Activated CD4-positive, alpha-beta memory T cell treated with anti-CD3 and anti-CD28 coated beads, Interleukin-2, amount 10 ng/mL, durations not matched to agents 7 days and 5 days (primary cell): Measurements from ENCODE around the gene MYH7. TPM values are rescaled to one million over a fixed set of nuclear protein-coding genes. Genes with fewer than 3 reads are reported as not detected.

ENCODE experiments used
- CTCF ChIA-PET: fragments of 350-600 bp; sonication (Branson Sonifier 250); formaldehyde crosslinking; loops from one replicate; lab custom pipeline; 2021; ENCODE audit warnings: antibody characterized with exemption, inconsistent platforms; lab: Charles Lee
- POLR2A ChIA-PET: fragments of 350-600 bp; sonication (Branson Sonifier 250); formaldehyde crosslinking; loops from one replicate; lab custom pipeline; 2021; ENCODE audit warnings: antibody characterized with exemption; lab: Charles Lee
- DNase-seq: peaks from one replicate; pipeline ENCODE4 v3.0.0-alpha.2; 2020
- H3K27ac Mint-ChIP-seq: one replicate; pipeline ENCODE4 v1.8.0; 2021; ENCODE audit warnings: mild to moderate bottlenecking, mixed read lengths
- H3K27me3 Mint-ChIP-seq: one replicate; pipeline ENCODE4 v1.8.0; 2021; ENCODE audit warnings: mixed read lengths
- H3K36me3 Mint-ChIP-seq: one replicate; pipeline ENCODE4 v1.8.0; 2021; ENCODE audit warnings: low read depth, mixed read lengths
- H3K4me1 Mint-ChIP-seq: one replicate; pipeline ENCODE4 v1.8.0; 2021; ENCODE audit warnings: mixed read lengths
- H3K4me3 Mint-ChIP-seq: one replicate; pipeline ENCODE4 v1.8.0; 2021; ENCODE audit warnings: mild to moderate bottlenecking, mixed read lengths
- H3K9me3 Mint-ChIP-seq: one replicate; pipeline ENCODE4 v1.8.0; 2021; ENCODE audit warnings: mixed read lengths
- total RNA-seq, 2 experiments: library from RNA; stranded (reverse); gene quantifications; one replicate each; pipeline ENCODE4 v1.2.3, GENCODE V29; 2021

Gene MYH7
- total RNA-seq, 2 experiments from 2014 or later: 0.05 TPM; not detected in 1

DNA sequence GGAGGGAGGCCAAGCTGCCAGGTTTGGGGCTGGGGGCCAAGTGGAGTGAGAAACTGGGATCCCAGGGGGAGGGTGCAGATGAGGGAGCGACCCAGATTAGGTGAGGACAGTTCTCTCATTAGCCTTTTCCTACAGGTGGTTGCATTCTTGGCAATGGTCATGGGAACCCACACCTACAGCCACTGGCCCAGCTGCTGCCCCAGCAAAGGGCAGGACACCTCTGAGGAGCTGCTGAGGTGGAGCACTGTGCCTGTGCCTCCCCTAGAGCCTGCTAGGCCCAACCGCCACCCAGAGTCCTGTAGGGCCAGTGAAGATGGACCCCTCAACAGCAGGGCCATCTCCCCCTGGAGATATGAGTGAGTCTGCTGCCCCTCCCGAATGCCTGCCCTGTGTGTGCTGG is 62.4 kb downstream of the MYH7 start:
- Mint-ChIP-seq H3K27me3 (peaks cover 8% of the 10 kb centered on the region), H3K9me3 (no peaks in the 10 kb centered on the region), H3K4me1 (peaks cover 4% of the 10 kb centered on the region), H3K4me3 (no peak overlapping the region), H3K36me3 (no peaks in the 10 kb centered on the region), H3K27ac (no peak overlapping the region)
- DNase-seq: no peak
- ChIA-PET CTCF (no interaction called here), POLR2A (no interaction called here)

DNA sequence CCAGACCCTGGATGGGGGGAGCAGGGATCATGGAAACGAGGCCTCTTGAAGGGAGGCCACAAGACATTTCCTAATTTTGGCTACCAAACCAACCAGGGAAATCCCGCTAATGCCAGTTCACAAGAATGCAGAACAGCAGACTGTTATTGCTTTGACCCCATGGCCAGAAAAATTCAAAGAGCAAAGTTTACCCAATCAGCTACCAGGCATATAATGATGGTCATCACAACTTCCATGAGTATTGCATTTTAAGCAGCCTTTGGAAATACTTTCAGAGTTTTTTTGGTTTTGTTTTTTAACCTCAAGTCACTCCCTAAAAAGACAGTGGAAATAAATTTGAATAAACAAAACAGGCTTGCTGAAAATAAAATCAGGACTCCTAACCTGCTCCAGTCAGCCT is 63.0 kb downstream of the MYH7 start, which contains the start of gene IL25:
TSS of gene IL25 (plus strand) at position 301 of the 400 bp plus-strand sequence.
- H3K27ac Mint-ChIP-seq: no peak within 1 kb of the TSS
- H3K27me3 Mint-ChIP-seq: peaks cover 12% of the 10 kb centered on the region
- no peak for DNase-seq
- POLR2A ChIA-PET: no interaction called here
- H3K4me1 Mint-ChIP-seq: peaks cover 4% of the 10 kb centered on the region
- no peaks in the 10 kb centered on the region for H3K9me3 Mint-ChIP-seq
- no peak within 1 kb of the TSS for H3K4me3 Mint-ChIP-seq
- H3K36me3 Mint-ChIP-seq: no peaks in the 10 kb centered on the region
- CTCF ChIA-PET: no interaction called here

DNA sequence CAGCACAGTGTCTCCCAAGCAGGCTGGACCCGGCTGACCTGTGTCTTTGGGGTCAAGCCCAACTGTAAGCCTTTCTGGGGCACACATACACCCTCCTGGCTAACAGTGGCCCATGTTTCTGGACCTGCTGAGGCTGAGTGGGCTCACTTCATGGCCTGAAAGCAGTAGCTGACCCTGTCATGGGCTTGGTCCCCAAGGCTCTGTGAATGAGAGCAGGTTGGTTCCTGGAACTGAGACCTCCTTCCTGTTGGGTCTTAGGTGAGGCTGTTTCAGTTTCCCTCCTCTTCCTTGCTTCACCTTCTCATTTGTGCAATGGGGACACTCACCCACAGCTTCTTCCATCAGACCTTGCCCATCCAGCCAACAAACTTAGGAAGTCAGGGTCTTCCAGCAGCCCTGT is 63.6 kb downstream of the MYH7 start:
- Mint-ChIP-seq H3K27ac (no peak overlapping the region), H3K27me3 (peaks cover 17% of the 10 kb centered on the region), H3K4me1 (peaks cover 4% of the 10 kb centered on the region), H3K9me3 (no peaks in the 10 kb centered on the region), H3K36me3 (no peaks in the 10 kb centered on the region), H3K4me3 (no peak overlapping the region)
- no peak for DNase-seq
- CTCF ChIA-PET: no interaction called here
- POLR2A ChIA-PET: no interaction called here

DNA sequence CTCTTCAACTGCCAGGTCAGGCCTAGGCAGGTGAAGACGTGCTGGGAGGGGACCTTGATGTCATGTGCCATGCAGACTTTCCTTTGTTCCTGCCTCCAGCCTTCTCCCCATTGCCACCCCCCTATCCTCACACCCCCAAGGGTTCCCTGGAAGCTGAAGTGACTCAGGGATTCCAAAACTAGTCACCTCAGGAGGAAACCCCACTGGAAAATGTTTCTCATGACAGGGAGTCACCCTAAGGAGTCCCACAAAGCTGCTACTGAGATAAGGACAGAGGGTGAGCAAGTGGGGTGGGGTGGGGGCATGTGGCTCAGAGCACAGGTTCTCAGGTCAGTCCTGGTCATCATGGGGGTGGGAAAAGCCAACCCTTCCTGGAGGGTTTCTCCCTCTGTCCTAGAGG is 65.2 kb downstream of the MYH7 start:
- H3K4me3 Mint-ChIP-seq: no peak overlapping the region
- POLR2A ChIA-PET: interaction anchor here (1.5 kb wide), 1 partner anchor 8 kb away, joined by 3 read pairs; no protein-coding TSS in a partner anchor
- no peak overlapping the region for H3K27ac Mint-ChIP-seq
- DNase-seq: no peak
- H3K4me1 Mint-ChIP-seq: peaks cover 4% of the 10 kb centered on the region
- CTCF ChIA-PET: interaction anchor here (1.3 kb wide), 1 partner anchor 10 kb away, joined by 6 read pairs; no protein-coding TSS in a partner anchor
- peaks cover 21% of the 10 kb centered on the region for H3K27me3 Mint-ChIP-seq
- no peaks in the 10 kb centered on the region for H3K9me3 Mint-ChIP-seq
- no peaks in the 10 kb centered on the region for H3K36me3 Mint-ChIP-seq

DNA sequence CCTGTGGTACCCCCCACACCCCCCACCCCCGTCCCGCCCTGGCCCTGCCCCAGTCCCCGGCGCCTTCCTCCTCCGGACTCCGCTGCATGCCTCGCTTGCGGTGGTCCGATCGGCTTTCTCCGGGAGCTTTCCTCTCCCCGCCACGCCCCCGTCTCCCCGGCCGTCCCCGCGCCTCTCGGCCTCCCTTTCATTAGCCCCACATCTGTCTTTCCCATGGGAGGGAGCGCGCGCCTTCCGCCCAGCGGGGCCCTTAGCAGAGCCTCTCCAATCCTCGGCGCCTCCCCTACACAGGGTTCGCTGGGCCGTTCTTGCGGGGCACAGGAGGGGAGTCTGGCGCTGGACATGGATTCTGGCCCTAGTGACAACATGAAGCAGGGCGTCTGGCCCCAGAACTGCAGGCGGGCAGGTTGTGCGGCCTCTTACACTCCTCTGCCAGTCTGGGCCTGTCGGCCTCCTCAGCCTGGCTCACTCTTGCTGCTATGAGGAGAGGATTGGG is 69.0 kb downstream of the MYH7 start:
- peaks cover under 1% of the 10 kb centered on the region for H3K4me1 Mint-ChIP-seq
- no peak overlapping the region for H3K4me3 Mint-ChIP-seq
- H3K36me3 Mint-ChIP-seq: no peaks in the 10 kb centered on the region
- ChIA-PET CTCF (no interaction called here), POLR2A (no interaction called here)
- H3K27ac Mint-ChIP-seq: no peak overlapping the region
- peaks cover 39% of the 10 kb centered on the region for H3K27me3 Mint-ChIP-seq
- H3K9me3 Mint-ChIP-seq: no peaks in the 10 kb centered on the region
- no peak for DNase-seq

DNA sequence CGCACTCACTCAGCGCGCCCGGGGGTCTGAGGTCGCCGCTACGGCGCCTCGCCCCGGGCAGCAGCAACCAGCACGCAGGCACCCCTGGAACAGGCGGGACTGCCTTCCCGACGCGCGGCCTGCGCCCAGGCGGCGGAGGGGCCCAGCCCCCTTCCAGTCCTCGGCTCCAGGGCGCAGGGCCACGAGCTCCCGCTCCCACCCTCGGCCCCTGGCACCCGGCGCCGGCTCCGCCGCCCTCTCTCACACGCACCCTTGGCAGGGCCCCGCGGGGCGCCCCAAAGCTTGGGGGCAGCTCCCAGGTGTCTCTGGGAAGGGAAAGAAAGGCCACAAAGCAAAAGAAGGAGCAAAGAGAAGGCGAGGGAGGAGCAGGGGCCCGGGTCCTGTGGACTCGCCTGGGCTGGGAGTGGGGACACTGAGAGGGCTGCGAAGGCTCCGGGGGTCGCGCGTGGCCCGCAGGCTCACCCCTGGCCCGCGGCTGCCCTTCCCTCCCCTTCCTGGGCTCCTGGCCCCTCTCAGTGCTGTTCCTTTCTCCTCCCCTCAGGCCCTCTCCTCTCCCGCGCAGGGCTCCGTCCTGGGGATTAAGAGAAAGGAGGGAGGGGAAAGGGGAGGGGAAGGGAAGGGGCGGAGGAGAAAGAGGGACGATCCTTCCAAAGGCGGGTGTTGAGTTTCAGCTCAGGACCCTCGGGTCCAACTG is 69.6 kb downstream of the MYH7 start:
- H3K27me3 Mint-ChIP-seq: peaks cover 38% of the 10 kb centered on the region
- no peaks in the 10 kb centered on the region for H3K36me3 Mint-ChIP-seq
- peaks cover 2% of the 10 kb centered on the region for H3K4me1 Mint-ChIP-seq
- ChIA-PET POLR2A (no interaction called here), CTCF (interaction anchor here (1.1 kb wide), 1 partner anchor 14 kb away, joined by 3 read pairs; no protein-coding TSS in a partner anchor)
- H3K27ac Mint-ChIP-seq: no peak overlapping the region
- DNase-seq: no peak
- H3K9me3 Mint-ChIP-seq: no peaks in the 10 kb centered on the region
- H3K4me3 Mint-ChIP-seq: no peak overlapping the region

DNA sequence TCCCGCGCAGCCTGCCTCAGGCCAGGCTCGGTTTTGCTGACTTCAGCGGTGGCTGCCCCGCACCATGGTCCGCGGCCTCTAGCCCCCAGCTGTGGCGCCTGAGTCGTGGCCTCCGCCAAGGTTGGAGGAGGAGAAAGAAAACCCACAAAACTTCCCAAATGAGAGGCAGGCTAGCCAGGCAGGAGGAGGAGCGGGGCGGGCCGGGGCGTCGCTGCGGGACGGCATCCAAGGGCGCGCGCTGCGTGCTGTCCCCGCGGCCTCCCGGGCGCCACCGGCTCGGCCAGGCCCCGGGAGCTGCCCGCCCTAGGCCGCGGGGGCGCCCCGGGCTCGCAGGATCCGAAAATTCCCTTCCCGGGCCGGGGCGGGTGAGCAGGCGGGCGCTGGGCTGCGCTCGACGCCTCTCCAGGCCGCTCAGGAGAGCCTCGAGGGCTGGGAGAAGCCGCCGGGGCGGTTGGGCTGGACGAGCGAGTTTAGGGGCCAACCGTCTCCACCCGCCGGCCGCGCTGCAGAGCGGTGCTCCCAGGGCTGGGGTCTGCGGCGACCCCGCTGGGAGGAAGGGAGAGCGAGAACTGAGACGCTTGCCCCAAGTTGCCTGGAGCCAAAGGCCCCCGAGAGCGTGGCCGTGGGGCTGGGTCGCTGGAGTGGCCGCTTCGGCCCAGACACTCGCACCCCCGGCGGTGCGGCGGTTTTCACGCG is 70.3 kb downstream of the MYH7 start, which contains the start of gene EFS:
TSS of gene EFS (minus strand) at position 137 of the 696 bp plus-strand sequence. CDS start 147 bp downstream, outside the sequence.
- POLR2A ChIA-PET: no interaction called here
- DNase-seq: no peak
- H3K27me3 Mint-ChIP-seq: peaks cover 38% of the 10 kb centered on the region
- no peaks in the 10 kb centered on the region for H3K9me3 Mint-ChIP-seq
- no peak within 1 kb of the TSS for H3K4me3 Mint-ChIP-seq
- H3K36me3 Mint-ChIP-seq: no peaks in the 10 kb centered on the region
- CTCF ChIA-PET: interaction anchor here (1.1 kb wide), 1 partner anchor 15 kb away, joined by 3 read pairs; no protein-coding TSS in a partner anchor
- H3K27ac Mint-ChIP-seq: no peak within 1 kb of the TSS
- peaks cover 3% of the 10 kb centered on the region for H3K4me1 Mint-ChIP-seq

DNA sequence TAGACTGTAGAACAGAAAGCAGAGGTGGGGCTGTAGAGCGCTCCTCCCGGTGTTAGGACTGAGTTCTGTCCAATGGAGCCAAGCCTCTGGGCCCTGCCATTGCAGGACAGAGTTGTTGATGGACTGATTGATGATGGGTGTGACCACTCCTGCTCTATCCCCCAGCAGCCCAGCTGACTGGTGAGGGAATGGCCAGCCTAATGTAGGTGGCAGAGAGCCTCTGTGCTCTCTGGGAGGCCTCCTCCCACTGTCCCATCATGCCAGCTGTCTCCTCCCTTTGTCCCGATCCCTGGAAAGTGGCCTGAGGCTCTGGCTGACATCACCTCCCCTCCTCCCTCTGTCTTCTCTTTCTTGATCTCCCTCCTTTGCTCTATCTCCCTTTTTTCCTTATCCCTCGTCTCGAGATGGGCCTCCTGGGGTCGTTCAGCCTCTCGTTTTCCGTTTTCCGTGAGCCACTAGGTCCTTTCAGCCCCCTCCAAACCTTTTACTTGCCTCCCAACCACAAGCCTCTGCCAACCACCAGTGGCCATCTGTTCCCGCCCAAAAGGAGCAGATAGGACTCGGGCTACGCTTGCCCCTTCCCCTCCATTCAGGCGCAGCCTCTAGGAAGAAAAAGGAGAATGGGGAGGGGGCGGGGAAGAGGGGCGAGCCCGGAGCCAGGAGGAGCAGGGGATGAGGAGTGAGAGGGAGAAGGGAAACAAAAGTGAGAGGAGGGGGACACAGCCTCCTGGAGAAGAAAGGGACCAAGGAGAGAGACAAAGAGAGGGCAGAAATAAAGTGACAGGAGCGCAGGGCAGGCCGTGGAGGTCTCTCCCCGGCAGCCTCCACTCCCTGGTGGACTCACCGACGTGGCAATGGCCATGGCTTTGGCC is 71.1 kb downstream of the MYH7 start:
- POLR2A ChIA-PET: no interaction called here
- no peak overlapping the region for H3K27ac Mint-ChIP-seq
- DNase-seq: no peak
- H3K27me3 Mint-ChIP-seq: peaks cover 38% of the 10 kb centered on the region
- H3K4me1 Mint-ChIP-seq: peaks cover 3% of the 10 kb centered on the region
- CTCF ChIA-PET: interaction anchor here (1.1 kb wide), 1 partner anchor 15 kb away, joined by 3 read pairs; no protein-coding TSS in a partner anchor
- H3K9me3 Mint-ChIP-seq: no peaks in the 10 kb centered on the region
- H3K4me3 Mint-ChIP-seq: no peak overlapping the region
- H3K36me3 Mint-ChIP-seq: no peaks in the 10 kb centered on the region

Other genes starting within 250 kb of the MYH7 start
- gene RNF212B, start 197.7 kb downstream of the MYH7 start, total RNA-seq: not detected
- 10 to 100 TPM; 11.7 to 11.9 TPM for gene HOMEZ, start 149.5 kb downstream of the MYH7 start, total RNA-seq
- gene PPP1R3E, start 132.8 kb downstream of the MYH7 start, total RNA-seq: 10 to 100 TPM; 29.7 to 34.4 TPM
- gene BCL2L2, start 128.8 kb downstream of the MYH7 start, total RNA-seq: 1 to 10 TPM; 2.1 to 4.1 TPM
- gene PABPN1, start 114.2 kb downstream of the MYH7 start, total RNA-seq: 100 to 1,000 TPM; 194 to 198 TPM
- gene SLC22A17, start 82.8 kb downstream of the MYH7 start, total RNA-seq: 1 to 10 TPM; 2.0 TPM
- gene EFS, start 70.5 kb downstream of the MYH7 start, total RNA-seq: not detected
- gene IL25, start 62.9 kb downstream of the MYH7 start, total RNA-seq: not detected
- gene CMTM5, start 58.6 kb downstream of the MYH7 start, total RNA-seq: not detected
- under 1 TPM; 0.08 to 0.10 TPM for gene MYH6, start 27.4 kb downstream of the MYH7 start, total RNA-seq
- 10 to 100 TPM; 34.8 to 39.0 TPM for gene NGDN, start 34.0 kb upstream of the MYH7 start, total RNA-seq
- 1 to 10 TPM; 1.5 to 1.8 TPM for gene ZFHX2, start 116.1 kb upstream of the MYH7 start, total RNA-seq
- 10 to 100 TPM; 11.6 to 11.8 TPM for gene THTPA, start 120.6 kb upstream of the MYH7 start, total RNA-seq
- gene AP1G2, start 132.1 kb upstream of the MYH7 start, total RNA-seq: 100 to 1,000 TPM; 263 to 275 TPM
- gene JPH4, start 143.1 kb upstream of the MYH7 start, total RNA-seq: not detected
- gene DHRS2, start 200.7 kb upstream of the MYH7 start, total RNA-seq: 1 to 10 TPM; 1.1 to 1.5 TPM